ENCODE measurements around the gene SLC35D2. TPM values are rescaled to one million over a fixed set of nuclear protein-coding genes. Genes with fewer than 3 reads are reported as not detected.
A peak's percentile ranks its signal among the peaks of the same experiment; 100 is the strongest.

Gene SLC35D2
- total RNA-seq, 2 experiments from 2014 or later: 8.5 to 11.0 TPM

GRCh38 chr9:96417051-96417586 lies 33.6 kb upstream of the SLC35D2 start:
- DNase-seq: peak; percentile 92
- Mint-ChIP-seq H3K9me3 (no peaks in the 10 kb centered on the region), H3K27me3 (no peaks in the 10 kb centered on the region), H3K4me1 (peaks cover 47% of the 10 kb centered on the region), H3K4me3 (peak overlapping the region; percentile 96), H3K27ac (peak overlapping the region; percentile 93), H3K36me3 (ENCODE audit: low read depth) (peaks cover 13% of the 10 kb centered on the region)
- POLR2A ChIA-PET: no interaction called here
- CTCF ChIA-PET: interaction anchor here (0.8 kb wide), 1 partner anchor 32 kb away, joined by 3 read pairs; no protein-coding TSS in a partner anchor

- Mint-ChIP-seq H3K27me3 (no peaks in the 10 kb centered on the region), H3K27ac (peak overlapping the region; percentile 91), H3K9me3 (no peaks in the 10 kb centered on the region), H3K36me3 (ENCODE audit: low read depth) (peaks cover 29% of the 10 kb centered on the region), H3K4me3 (peak overlapping the region; percentile 71), H3K4me1 (peaks cover 44% of the 10 kb centered on the region)
- DNase-seq: no peak
- POLR2A ChIA-PET: no interaction called here
- CTCF ChIA-PET: interaction anchor here (0.5 to 1.0 kb wide), 3 partner anchors 9 to 19 kb away, joined by 3 read pairs; no protein-coding TSS in a partner anchor
These were observed 30.1 kb upstream of the SLC35D2 start for GRCh38 chr9:96413302-96414221.

GRCh38 chr9:96412174-96412913 lies 28.8 kb upstream of the SLC35D2 start:
- DNase-seq: no peak
- Mint-ChIP-seq H3K36me3 (ENCODE audit: low read depth) (peaks cover 35% of the 10 kb centered on the region), H3K27me3 (no peaks in the 10 kb centered on the region), H3K27ac (peak overlapping the region; percentile 84), H3K9me3 (no peaks in the 10 kb centered on the region), H3K4me3 (no peak overlapping the region), H3K4me1 (peaks cover 51% of the 10 kb centered on the region)
- CTCF ChIA-PET: interaction anchor here (0.8 to 1.5 kb wide), 2 partner anchors 13 to 17 kb away, joined by 3 read pairs; no protein-coding TSS in a partner anchor
- POLR2A ChIA-PET: interaction anchor here (0.6 kb wide), 1 partner anchor 169 kb away, joined by 4 read pairs; no protein-coding TSS in a partner anchor

- peaks cover 32% of the 10 kb centered on the region for H3K36me3 Mint-ChIP-seq (ENCODE audit: low read depth)
- no peaks in the 10 kb centered on the region for H3K9me3 Mint-ChIP-seq
- ChIA-PET CTCF (interaction anchor here (1.5 kb wide), 1 partner anchor 12 kb away, joined by 3 read pairs; no protein-coding TSS in a partner anchor), POLR2A (no interaction called here)
- DNase-seq: no peak
- peaks cover 52% of the 10 kb centered on the region for H3K4me1 Mint-ChIP-seq
- H3K4me3 Mint-ChIP-seq: no peak overlapping the region
- H3K27ac Mint-ChIP-seq: peak overlapping the region; percentile 9
- H3K27me3 Mint-ChIP-seq: no peaks in the 10 kb centered on the region
These were observed 27.8 kb upstream of the SLC35D2 start for GRCh38 chr9:96411129-96411838.

GRCh38 chr9:96408409-96409280 lies 25.1 kb upstream of the SLC35D2 start:
- Mint-ChIP-seq H3K4me3 (no peak overlapping the region), H3K9me3 (no peaks in the 10 kb centered on the region), H3K4me1 (peaks cover 46% of the 10 kb centered on the region), H3K36me3 (ENCODE audit: low read depth) (peaks cover 37% of the 10 kb centered on the region), H3K27ac (peak overlapping the region; percentile 74), H3K27me3 (no peaks in the 10 kb centered on the region)
- no peak for DNase-seq
- CTCF ChIA-PET: interaction anchor here (0.5 to 1.7 kb wide), 2 partner anchors 10 to 232 kb away, joined by 3 to 7 read pairs; no protein-coding TSS in a partner anchor
- POLR2A ChIA-PET: no interaction called here

GRCh38 chr9:96400132-96400910 lies 16.8 kb upstream of the SLC35D2 start:
- DNase-seq: no peak
- H3K27me3 Mint-ChIP-seq: no peaks in the 10 kb centered on the region
- CTCF ChIA-PET: interaction anchor here (0.6 to 2.1 kb wide), 5 partner anchors 9 to 49 kb away, joined by 3 to 7 read pairs (median 4); partner anchors contain the start of gene HABP4
- no peak overlapping the region for H3K4me3 Mint-ChIP-seq
- H3K27ac Mint-ChIP-seq: peak overlapping the region; percentile 94
- H3K36me3 Mint-ChIP-seq (ENCODE audit: low read depth): peaks cover 52% of the 10 kb centered on the region
- H3K4me1 Mint-ChIP-seq: peaks cover 34% of the 10 kb centered on the region
- POLR2A ChIA-PET: no interaction called here
- H3K9me3 Mint-ChIP-seq: peaks cover 4% of the 10 kb centered on the region

GRCh38 chr9:96399325-96399633 lies 15.8 kb upstream of the SLC35D2 start:
- ChIA-PET CTCF (interaction anchor here (1.1 to 2.1 kb wide), 3 partner anchors 10 to 12 kb away, joined by 3 to 7 read pairs (median 3); no protein-coding TSS in a partner anchor), POLR2A (no interaction called here)
- Mint-ChIP-seq H3K4me1 (peaks cover 39% of the 10 kb centered on the region), H3K27me3 (no peaks in the 10 kb centered on the region), H3K4me3 (peak overlapping the region; percentile 56), H3K9me3 (peaks cover 4% of the 10 kb centered on the region), H3K36me3 (ENCODE audit: low read depth) (peaks cover 54% of the 10 kb centered on the region), H3K27ac (peak overlapping the region; percentile 94)
- no peak for DNase-seq

GRCh38 chr9:96398582-96399324 lies 15.2 kb upstream of the SLC35D2 start:
- Mint-ChIP-seq H3K4me3 (peak overlapping the region; percentile 8), H3K4me1 (peaks cover 37% of the 10 kb centered on the region), H3K9me3 (peaks cover 4% of the 10 kb centered on the region), H3K27ac (peak overlapping the region; percentile 94), H3K36me3 (ENCODE audit: low read depth) (peaks cover 53% of the 10 kb centered on the region), H3K27me3 (no peaks in the 10 kb centered on the region)
- POLR2A ChIA-PET: no interaction called here
- CTCF ChIA-PET: interaction anchor here (1.1 to 2.1 kb wide), 3 partner anchors 9 to 13 kb away, joined by 3 to 7 read pairs (median 3); no protein-coding TSS in a partner anchor
- DNase-seq: peak; percentile 36

- no peak overlapping the region for H3K4me3 Mint-ChIP-seq
- H3K27ac Mint-ChIP-seq: no peak overlapping the region
These were observed 12.5 kb upstream of the SLC35D2 start for GRCh38 chr9:96395964-96396363.

GRCh38 chr9:96394832-96395496 lies 11.5 kb upstream of the SLC35D2 start:
- Mint-ChIP-seq H3K27me3 (no peaks in the 10 kb centered on the region), H3K27ac (no peak overlapping the region), H3K36me3 (ENCODE audit: low read depth) (peaks cover 59% of the 10 kb centered on the region), H3K4me1 (peaks cover 34% of the 10 kb centered on the region), H3K9me3 (no peaks in the 10 kb centered on the region), H3K4me3 (no peak overlapping the region)
- ChIA-PET CTCF (no interaction called here), POLR2A (no interaction called here)
- no peak for DNase-seq

More at GRCh38 chr9:96395964-96396363, 12.5 kb upstream of the SLC35D2 start:
- ChIA-PET CTCF (no interaction called here), POLR2A (no interaction called here)
- no peaks in the 10 kb centered on the region for H3K27me3 Mint-ChIP-seq
- peaks cover 59% of the 10 kb centered on the region for H3K36me3 Mint-ChIP-seq (ENCODE audit: low read depth)
- DNase-seq: no peak
- peaks cover 4% of the 10 kb centered on the region for H3K9me3 Mint-ChIP-seq
- H3K4me1 Mint-ChIP-seq: peaks cover 34% of the 10 kb centered on the region

Data from activated CD4-positive, alpha-beta T cell treated with anti-CD3 and anti-CD28 coated beads, Interleukin-2, amount 10 ng/mL, durations not matched to agents 7 days and 5 days (primary cell).